IPS DF 19.7 (cell line): Measurements from ENCODE around the gene JAGN1.
"Not testable (repeated sequence)": the region's sequence is repeated elsewhere in the genome, so short reads cannot be mapped to it uniquely, and the experiment has no call there.

Experiments used
- DNase-seq: peaks from one replicate; pipeline ENCODE4 v3.0.0-alpha.2; 2013; ENCODE audit warnings: low read depth, low spot score

The JAGN1 gene

GRCh38 chr3:9866639-9867038 is 23.8 kb upstream of the JAGN1 start:
- DNase-seq = no peak

DNA sequence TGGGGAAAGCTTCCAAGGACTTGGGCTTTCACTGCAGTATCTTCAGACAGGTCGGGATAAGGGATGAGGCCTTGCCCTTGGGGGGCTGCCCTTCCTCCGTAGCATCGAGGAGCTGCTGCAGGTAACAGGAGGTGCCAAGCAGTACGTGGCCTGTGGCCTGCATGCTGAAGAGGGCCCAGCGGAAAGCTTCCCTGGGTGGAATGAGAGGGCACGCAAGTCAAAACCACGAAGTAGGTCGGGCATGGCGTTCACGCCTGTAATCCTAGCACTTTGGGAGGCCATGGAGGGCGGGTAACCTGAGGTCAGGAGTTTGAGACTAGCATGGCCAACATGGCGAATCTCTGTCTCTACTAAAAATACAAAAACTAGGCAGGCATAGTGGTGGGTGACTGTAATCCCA is 23.3 kb upstream of the JAGN1 start:
- DNase-seq = no peak

GRCh38 chr3:9869955-9870354 is 20.5 kb upstream of the JAGN1 start:
- DNase-seq = no peak

DNA sequence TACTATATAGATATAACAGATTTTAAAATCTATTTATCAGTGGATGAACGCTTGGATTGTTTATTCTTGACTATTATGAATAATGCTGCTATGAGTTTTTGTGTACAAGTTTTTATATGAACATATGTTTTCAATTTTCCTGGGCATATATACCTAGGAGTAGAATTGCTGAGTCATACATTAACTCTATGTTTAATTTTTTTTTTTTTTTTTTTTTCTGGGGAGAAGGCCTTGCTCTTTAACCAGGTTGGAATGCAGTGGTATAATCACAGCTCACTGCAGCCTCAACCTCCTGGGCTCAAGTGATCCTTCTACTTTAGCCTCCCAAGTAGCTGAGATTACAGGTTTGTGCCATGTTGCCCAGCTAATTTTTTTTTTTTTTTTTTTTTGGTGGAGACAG is 19.4 kb upstream of the JAGN1 start:
- DNase-seq = no peak

DNA sequence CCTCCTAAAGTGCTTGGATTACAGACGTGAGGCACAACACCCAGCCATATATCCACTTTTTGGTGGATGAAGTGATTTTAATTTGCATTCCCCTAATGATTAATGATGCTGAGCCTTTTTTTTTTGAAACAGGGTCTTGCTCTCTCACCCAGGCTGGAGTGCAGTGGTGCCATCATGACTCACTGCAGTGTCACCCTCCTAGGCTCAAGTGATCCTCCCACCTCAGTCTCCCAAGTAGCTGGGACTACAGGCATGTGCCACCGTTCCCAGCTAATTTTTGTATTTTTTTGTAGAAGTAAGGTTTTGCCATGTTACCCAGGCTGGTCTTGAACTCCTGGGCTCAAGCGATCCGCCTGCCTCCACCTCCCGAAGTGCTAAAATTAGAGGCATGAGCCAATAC is 18.3 kb upstream of the JAGN1 start:
- not testable (repeated sequence) for DNase-seq

GRCh38 chr3:9875448-9875847 is 15.0 kb upstream of the JAGN1 start:
- DNase-seq = no peak

GRCh38 chr3:9876255-9876654 is 14.2 kb upstream of the JAGN1 start:
- not testable (repeated sequence) for DNase-seq

DNA sequence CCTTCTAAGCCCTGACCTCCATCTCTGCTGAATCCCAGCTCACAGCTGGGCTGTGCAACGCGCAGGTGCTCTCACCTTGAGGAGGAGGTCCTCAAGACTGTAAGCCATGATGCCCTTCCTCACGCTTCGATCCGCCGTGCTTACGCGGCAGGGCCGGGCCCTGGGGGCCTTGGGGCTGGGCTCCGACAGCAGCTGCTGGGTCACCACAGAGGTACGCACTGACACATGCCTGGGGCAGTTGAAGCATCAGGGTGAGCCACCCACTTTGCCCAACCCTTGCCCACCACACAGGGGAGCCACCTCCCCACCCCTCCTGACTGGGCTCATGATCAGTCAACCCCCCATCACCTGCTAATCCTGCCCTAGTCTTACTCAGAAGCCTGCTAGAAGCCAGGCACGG is 13.4 kb upstream of the JAGN1 start:
- DNase-seq = no peak

DNA sequence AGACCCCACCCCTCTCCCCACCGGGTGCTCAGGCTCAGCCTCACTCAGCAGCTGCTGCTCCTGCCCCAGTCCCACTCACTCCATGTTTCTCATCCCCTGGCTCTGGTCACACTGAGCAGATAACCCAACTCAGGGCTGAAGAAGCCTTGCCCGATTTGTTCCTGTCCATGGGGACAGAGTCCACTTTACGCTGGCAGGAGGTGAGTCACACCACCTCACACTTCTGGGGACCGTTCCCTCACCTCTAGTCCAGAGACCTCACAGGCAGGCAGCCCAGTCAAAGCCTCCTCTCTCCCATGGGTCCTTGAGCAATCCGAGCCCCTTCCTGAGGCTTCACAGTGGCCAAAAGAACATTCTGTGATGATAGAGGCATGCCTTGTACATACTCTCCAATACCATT is 11.7 kb upstream of the JAGN1 start:
- no peak for DNase-seq

DNA sequence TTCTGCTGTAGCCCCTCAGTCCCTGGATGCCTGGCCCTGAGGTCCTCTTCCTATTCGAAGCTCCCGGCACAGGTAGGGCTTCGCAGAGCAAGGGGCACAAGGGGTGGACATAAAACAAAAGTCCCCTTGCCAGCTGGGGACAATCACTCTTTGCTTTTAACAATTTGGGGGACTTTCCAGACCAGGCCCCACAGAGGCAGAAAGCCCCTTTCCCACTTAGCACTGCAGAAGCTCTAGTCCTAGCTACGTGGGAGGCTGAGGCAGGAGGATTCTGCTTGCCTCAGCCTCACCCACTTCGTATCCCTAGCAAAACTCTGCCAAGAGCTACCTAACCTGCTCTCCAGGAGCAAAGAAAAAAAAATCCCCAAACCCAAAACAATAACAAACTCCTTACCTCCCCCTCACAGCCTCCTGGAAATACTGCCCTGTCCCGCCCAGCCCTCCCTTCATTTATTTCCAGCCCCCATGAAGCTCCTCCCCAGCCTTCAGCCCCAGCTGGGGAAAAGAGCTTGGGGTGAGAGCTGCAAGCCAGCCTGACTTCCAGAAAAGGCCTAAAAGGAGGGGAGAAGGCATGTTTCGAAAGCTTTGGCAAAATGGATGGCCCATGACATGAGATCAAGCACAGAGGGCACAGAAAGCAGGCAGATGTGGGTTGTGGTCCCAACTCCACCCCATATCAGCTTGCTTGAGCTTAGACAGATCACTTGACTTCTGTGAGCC is 10.4 kb upstream of the JAGN1 start, which contains the start of gene CIDEC:
CIDEC (minus strand) TSS at position 424 of the 720 bp plus-strand sequence. CDS start 1,767 bp downstream, outside the sequence.
- DNase-seq = no peak

DNA sequence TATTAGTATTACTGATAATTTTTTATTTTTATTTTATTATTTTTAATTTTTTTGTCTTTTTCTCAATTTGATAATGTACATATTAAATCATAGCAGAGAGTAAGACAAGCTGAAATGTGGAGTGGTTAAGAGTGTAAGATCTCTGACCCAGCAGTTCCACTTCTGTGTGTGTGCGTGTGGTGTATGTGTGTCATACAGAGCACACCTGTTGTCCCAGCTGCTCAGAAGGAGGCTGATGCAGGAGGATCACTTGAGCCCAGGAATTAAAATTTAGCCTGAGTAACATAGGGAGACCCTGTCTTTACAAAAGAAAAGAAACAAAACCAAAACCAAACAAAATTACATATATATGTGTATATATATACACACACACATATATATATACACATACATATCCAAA is 9.0 kb upstream of the JAGN1 start:
- DNase-seq = no peak

DNA sequence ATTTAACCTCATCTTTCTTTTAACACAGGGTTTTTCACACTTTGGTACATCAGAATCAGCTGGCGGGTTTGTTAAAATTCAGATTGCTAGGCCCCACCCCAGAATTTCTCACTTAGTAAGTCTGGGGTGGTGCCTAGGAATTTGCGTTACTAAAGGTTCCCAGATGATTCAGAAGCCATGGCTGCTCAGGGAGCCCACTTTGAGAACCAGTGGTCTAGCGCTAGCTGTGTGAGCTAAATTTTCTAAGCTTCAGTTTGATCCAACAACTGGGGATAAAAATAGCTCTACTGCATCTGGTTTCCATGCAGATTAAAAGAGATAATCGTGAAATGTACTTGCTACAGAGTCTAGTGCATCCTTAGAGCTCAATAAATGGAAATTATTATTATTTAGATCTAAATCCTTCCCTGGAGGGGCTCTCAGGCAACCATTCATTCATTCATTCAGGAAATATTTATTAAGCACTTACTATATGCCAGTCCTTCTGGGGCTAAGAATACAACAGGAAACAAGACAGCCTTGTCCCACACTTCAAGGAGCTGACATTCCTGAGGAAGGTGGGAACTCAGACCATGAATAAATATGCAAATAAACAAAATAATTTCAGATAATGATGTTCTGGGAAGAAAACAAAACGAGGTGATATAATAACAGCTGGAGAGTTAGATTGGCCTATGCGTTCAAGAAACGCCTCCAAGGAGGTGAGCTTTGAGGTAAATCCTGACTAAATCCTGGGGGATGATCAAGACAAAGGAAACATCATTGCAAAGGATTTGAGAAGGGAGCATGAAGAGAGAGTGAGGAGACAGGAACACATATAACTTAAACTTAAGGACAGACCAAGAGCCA is 6.5 kb upstream of the JAGN1 start:
- no peak for DNase-seq

DNA sequence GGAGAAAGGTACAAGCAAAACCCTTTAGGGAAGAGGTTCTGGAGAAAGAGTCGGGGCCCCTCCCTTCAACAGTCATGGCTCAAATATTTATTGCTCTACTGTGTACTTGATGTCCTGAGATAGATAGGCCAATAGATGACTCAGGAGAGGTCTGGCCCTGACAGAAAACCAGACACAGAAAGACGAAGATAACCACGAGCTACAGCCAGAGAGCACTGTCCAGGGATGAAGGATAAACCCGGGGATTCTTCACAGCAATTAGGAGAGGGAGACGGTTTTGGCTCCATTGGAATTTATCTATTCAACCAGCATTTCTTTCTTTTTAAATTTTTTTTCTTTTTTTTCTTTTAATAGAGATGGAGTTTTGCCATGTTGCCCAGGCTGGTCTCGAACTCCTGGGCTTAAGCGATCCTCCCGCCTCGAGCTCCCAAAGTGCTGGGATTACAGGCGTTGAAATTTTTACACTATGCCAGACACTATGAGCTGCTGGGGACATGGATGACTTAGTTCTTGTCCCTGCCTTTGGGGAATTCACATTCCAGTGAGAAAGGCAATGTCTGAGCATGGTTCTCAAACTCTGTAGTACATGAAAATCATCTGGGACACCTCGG is 5.8 kb upstream of the JAGN1 start:
- no peak for DNase-seq

DNA sequence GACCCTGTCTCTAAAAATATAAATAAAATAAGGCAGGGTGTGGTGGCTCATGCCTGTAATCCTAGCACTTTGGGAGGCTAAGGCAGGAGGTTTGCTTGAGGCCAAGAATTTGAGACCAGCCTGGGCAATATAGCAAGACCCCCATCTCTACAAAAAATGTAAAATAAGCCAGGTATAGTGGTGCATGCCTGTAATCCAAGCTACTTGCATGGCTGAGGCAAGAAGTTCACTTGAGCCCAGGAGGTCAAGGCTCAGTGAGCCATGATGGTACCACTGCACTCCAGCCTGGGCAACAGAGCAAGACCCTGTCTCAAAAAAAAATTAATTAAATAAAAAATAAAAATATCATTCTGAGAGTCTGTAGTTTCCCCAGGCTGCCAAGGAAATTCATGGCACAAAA is 4.1 kb upstream of the JAGN1 start:
- no peak for DNase-seq

DNA sequence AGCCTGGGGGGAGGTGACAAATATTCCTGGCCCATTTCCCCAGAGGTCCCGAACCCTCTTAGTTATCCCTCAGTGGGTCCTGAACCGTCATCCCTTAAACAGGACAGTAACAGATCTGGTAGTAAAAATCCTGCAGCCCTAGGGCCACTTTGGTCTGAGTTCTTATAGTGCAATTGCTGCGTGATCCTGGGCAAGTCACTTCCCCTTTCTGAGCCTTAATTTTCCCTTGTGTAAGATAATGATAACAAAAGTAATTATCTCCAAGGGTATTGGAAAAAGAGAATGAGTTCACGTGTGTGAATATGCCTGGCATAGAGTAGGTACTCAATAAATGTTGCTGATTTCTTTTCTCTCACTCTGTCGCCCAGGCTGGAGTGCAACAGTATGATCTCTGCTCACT is 2.9 kb upstream of the JAGN1 start:
- no peak for DNase-seq

DNA sequence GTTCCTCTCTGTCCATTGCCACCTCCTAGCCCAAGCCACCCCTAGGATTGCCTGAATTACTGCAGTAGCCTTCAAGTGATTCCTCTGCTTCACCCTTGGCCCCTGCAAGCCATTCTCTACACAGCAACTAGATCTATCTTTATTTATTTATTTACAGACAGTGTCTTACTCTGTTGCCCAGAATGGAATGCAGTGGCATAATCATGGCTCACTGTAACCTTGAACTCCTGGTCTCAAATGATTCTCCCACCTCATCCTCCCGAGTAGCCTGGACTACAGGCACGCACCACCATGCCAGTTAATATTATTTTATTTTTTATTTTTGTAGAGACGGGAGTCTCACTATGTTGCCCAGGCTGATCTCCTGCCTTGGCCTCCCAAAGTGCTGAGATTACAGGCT is 1.9 kb upstream of the JAGN1 start:
- DNase-seq = no peak

DNA sequence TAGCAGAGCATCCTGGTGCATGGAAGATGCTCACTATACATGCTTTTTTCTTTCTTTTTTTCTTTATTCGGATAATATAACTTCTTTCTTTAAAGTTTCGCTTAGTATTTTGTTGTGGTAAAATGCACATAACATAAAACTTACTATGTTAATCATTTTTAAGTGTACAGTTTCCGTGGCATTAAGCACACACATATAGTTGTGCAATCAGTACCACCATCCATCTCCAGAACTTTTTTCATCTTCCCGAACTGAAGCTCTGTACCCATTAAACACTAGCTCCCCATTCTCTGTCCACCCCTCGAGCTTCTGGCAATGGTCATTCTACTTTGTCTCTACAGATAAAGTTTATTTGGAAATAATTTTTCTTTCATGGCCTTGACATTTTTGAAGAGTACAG is 1.0 kb upstream of the JAGN1 start:
- DNase-seq = no peak

DNA sequence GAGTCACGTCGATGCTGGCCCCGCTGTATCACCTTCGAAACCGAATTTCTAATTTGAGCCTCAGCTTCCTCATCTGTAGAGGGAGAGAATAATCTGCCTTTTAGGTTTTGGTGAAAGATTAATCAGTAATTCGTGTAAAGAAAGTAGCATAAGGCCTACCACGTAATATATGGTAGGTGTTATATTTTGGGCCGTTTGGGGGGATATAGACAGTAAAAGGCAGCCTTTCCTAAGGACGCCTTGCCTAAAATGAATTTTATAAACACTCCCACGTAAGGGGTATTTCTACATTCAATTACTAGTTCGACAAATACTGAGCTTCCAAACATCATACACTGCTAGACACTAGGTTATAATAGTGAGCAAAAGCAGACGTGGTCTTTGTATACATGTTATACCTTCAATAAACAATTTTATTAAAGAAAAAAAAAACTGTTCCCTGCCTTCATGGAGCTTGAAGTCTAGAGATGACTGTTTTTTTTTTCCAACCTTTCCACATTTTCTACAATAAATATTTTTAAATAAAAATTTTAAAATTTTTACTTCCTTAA is 737 bp downstream of the JAGN1 start:
- no peak for DNase-seq

DNA sequence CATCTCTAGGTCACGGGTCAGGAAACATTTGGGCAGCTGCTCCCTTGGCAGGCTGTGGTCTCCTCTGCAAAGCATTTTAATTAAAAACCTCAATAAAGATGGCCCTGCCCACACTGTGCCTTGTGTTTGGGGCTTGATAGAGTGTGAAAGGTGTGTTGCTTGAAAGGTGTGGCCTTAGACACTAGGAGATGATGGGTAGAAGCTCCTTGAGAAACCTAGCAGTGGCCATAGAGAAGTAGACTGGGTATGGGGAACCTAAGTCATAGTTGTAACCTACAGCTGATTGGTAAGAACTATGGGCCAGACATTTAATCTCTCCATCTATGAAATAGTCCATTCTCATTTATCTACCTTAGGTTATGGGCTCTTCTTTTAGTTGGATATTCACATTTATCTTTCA is 3.3 kb downstream of the JAGN1 start:
- DNase-seq = no peak

GRCh38 chr3:9895715-9896114 is 5.3 kb downstream of the JAGN1 start:
- not testable (repeated sequence) for DNase-seq

GRCh38 chr3:9896755-9897407 is 6.5 kb downstream of the JAGN1 start:
- not testable (repeated sequence) for DNase-seq
